AG10803 (cell line): ENCODE results near the gene ALKBH3.

Source experiments
- DNase-seq: peaks from one replicate; pipeline ENCODE4 v3.0.0; 2010; ENCODE audit warnings: low read depth
- H3K4me3 ChIP-seq: 2 replicates; pipeline ENCODE4 v1.5.1; 2011; ENCODE audit warnings: mild to moderate bottlenecking, low read length, control low read depth
- CTCF ChIP-seq: conservative IDR thresholded peaks from 2 replicates; pipeline ENCODE4 v1.5.1; 2011; ENCODE audit warnings: mild to moderate bottlenecking, low read length, control low read depth, inconsistent platforms

Gene ALKBH3

GRCh38 chr11:43925063-43925931 is 44.7 kb downstream of the ALKBH3 start:
- H3K4me3 ChIP-seq: no peak overlapping the region
- TF ChIP-seq CTCF: no peak
- no peak for DNase-seq

- DNase-seq: no peak
- no peak for TF ChIP-seq CTCF
- no peak overlapping the region for H3K4me3 ChIP-seq
Observed at GRCh38 chr11:43925932-43926505, 45.4 kb downstream of the ALKBH3 start.

GRCh38 chr11:43927070-43927469 is 46.4 kb downstream of the ALKBH3 start:
- no peak for DNase-seq
- no peak for TF ChIP-seq CTCF

GRCh38 chr11:43927925-43928707 is 47.5 kb downstream of the ALKBH3 start:
- no peak for DNase-seq
- no peak overlapping the region for H3K4me3 ChIP-seq
- TF ChIP-seq CTCF: no peak

More at GRCh38 chr11:43927070-43927469, 46.4 kb downstream of the ALKBH3 start:
- no peak overlapping the region for H3K4me3 ChIP-seq

- DNase-seq: no peak
- H3K4me3 ChIP-seq: no peak overlapping the region
- no peak for TF ChIP-seq CTCF
Observed at GRCh38 chr11:43928721-43929120, 48.1 kb downstream of the ALKBH3 start.

- DNase-seq: no peak
- no peak overlapping the region for H3K4me3 ChIP-seq
- no peak for TF ChIP-seq CTCF
Observed at GRCh38 chr11:43930868-43931716, 50.5 kb downstream of the ALKBH3 start.
